IPS-NIHi7 (cell line): Measurements from ENCODE around the gene RASGRP2.
A peak's percentile ranks its signal among the peaks of the same experiment; 100 is the strongest.

Experiments
- DNase-seq: peaks from one replicate; pipeline ENCODE4 v3.0.0; 2012; ENCODE audit warnings: mixed read lengths; ENCODE audit errors: extremely low spot score

RASGRP2 gene

GRCh38 chr11:64771861-64772260 lies 27.9 kb upstream of the RASGRP2 start:
- no peak for DNase-seq

- no peak for DNase-seq
These were observed 26.2 kb upstream of the RASGRP2 start for GRCh38 chr11:64770120-64770519.

- no peak for DNase-seq
These were observed 25.3 kb upstream of the RASGRP2 start for GRCh38 chr11:64769283-64769682.

GRCh38 chr11:64768300-64768694 lies 24.4 kb upstream of the RASGRP2 start:
- no peak for DNase-seq

- no peak for DNase-seq
These were observed 23.7 kb upstream of the RASGRP2 start for GRCh38 chr11:64767344-64768299.

- DNase-seq: no peak
These were observed 22.9 kb upstream of the RASGRP2 start for GRCh38 chr11:64766881-64767280.

- DNase-seq: no peak
These were observed 22.1 kb upstream of the RASGRP2 start for GRCh38 chr11:64765851-64766665.

- no peak for DNase-seq
These were observed 21.4 kb upstream of the RASGRP2 start for GRCh38 chr11:64765291-64765850.

GRCh38 chr11:64764753-64765152 lies 20.8 kb upstream of the RASGRP2 start:
- DNase-seq: no peak

GRCh38 chr11:64764040-64764611 lies 20.2 kb upstream of the RASGRP2 start:
- no peak for DNase-seq

- DNase-seq: peak; percentile 16
These were observed 19.6 kb upstream of the RASGRP2 start for GRCh38 chr11:64763526-64764039.

GRCh38 chr11:64762674-64763525 lies 19.0 kb upstream of the RASGRP2 start:
- DNase-seq: peak; percentile 45

- DNase-seq: peak; percentile 14
These were observed 18.3 kb upstream of the RASGRP2 start for GRCh38 chr11:64762277-64762673.

GRCh38 chr11:64760759-64761420 lies 16.9 kb upstream of the RASGRP2 start:
- no peak for DNase-seq

GRCh38 chr11:64759722-64760719 lies 16.1 kb upstream of the RASGRP2 start, which contains the start of gene PYGM:
PYGM (minus strand) TSS chr11:64759974; CDS start chr11:64759898, 76 bp downstream.
- DNase-seq: peak; percentile 84

GRCh38 chr11:64759131-64759721 lies 15.3 kb upstream of the RASGRP2 start:
- DNase-seq: no peak

- DNase-seq: no peak
These were observed 14.6 kb upstream of the RASGRP2 start for GRCh38 chr11:64758330-64759079.
